HCT116 (cell line): ENCODE results near the gene LASP1. TPM values are rescaled to one million over a fixed set of nuclear protein-coding genes. Genes with fewer than 3 reads are reported as not detected.
"Not testable (repeated sequence)": the region's sequence is repeated elsewhere in the genome, so short reads cannot be mapped to it uniquely, and the experiment has no call there.

Experiments
- ATAC-seq: fragments of 200-7000 bp; cut with Tn5 transposase; 2 replicates; pipeline ENCODE4 v1.9.1; 2020; ENCODE audit warnings: mild to moderate bottlenecking, moderate library complexity
- BruUV-seq: library from RNA; stranded (reverse); fragments of 400-500 nt; replicated peaks from 2 replicates; lab custom pipeline; 2021; lab: Mats Ljungman, UMichigan
- CTCF ChIA-PET: fragments of 300-600 bp; sonication (Branson Sonifier 250); formaldehyde crosslinking; loops from one replicate; lab custom pipeline; 2021; ENCODE audit warnings: antibody characterized with exemption; lab: Charles Lee
- POLR2A ChIA-PET: fragments of 300-600, 350-600 bp; sonication (Branson Sonifier 250); formaldehyde crosslinking; loops from one replicate; lab custom pipeline; 2021; ENCODE audit warnings: antibody characterized with exemption; lab: Charles Lee
- RAD21 ChIA-PET, 2 experiments: fragments of 300-600 bp; sonication (Branson Sonifier 250); formaldehyde crosslinking; loops; one replicate each; lab custom pipeline; 2023; ENCODE audit warnings: low total read pairs in 2 of 2; ENCODE audit not compliant: uncharacterized antibody in 2 of 2, unreplicated experiment in 2 of 2, low non-redundant PET in 1 of 2; lab: Charles Lee
- DNase-seq: peaks from one replicate; pipeline ENCODE4 v3.0.0-alpha.2; 2010; ENCODE audit warnings: low read depth, low spot score
- H2AFZ ChIP-seq: fragments of 200-600 bp; shearing (Covaris generic), sonication (generic); 2 replicates; pipeline ENCODE4 v1.6.1; 2017; ENCODE audit warnings: low read depth, mixed run types, mixed read lengths, antibody characterized with exemption, low read length; ENCODE audit not compliant: poor library complexity, severe bottlenecking
- H3K27ac ChIP-seq: 2 replicates; pipeline ENCODE4 v1.5.1; 2012; ENCODE audit warnings: low read depth, low read length
- H3K27me3 ChIP-seq: fragments of 200-600 bp; sonication (generic); 2 replicates; pipeline ENCODE4 v1.6.1; 2016; ENCODE audit warnings: mixed run types, low read length, mixed read lengths; ENCODE audit not compliant: insufficient read depth
- H3K36me3 ChIP-seq, 2 experiments: fragments of 200-500 bp in 1 of 2; fragments of 200-600 bp in 1 of 2; sonication (Bioruptor generic) in 1 of 2; sonication (generic) in 1 of 2; 2 replicates each; pipeline versions ENCODE4 v1.5.1 to v1.6.1; 2014 to 2016; ENCODE audit warnings: low read length in 2 of 2, inconsistent platforms in 1 of 2, mixed read lengths in 1 of 2, mixed run types in 1 of 2; ENCODE audit not compliant: insufficient read depth in 2 of 2, control insufficient read depth in 1 of 2
- H3K4me1 ChIP-seq, 2 experiments: fragments of 200-600 bp in 1 of 2; sonication (generic) in 1 of 2; 2 replicates each; pipeline versions ENCODE4 v1.5.1 to v1.6.1; 2012 to 2017; ENCODE audit warnings: low read length in 2 of 2, inconsistent platforms in 1 of 2, mild to moderate bottlenecking in 1 of 2, mixed read lengths in 1 of 2, mixed run types in 1 of 2, moderate library complexity in 1 of 2; ENCODE audit not compliant: insufficient read depth in 2 of 2, control insufficient read depth in 1 of 2
- H3K4me2 ChIP-seq: fragments of 200-600 bp; sonication (generic); 2 replicates; pipeline ENCODE4 v1.6.1; 2017; ENCODE audit warnings: mixed run types, low read length, mixed read lengths
- H3K4me3 ChIP-seq, 2 experiments: fragments of 200-600 bp in 1 of 2; sonication (generic) in 1 of 2; replicated peaks in 1 of 2; 2 replicates each; pipeline ENCODE4 v1.5.1; 2011 to 2016; ENCODE audit warnings: low read length in 2 of 2, control low read depth in 1 of 2, low read depth in 1 of 2, mild to moderate bottlenecking in 1 of 2, mixed read lengths in 1 of 2, mixed run types in 1 of 2
- H3K79me2 ChIP-seq: fragments of 200-600 bp; sonication (generic); 2 replicates; pipeline ENCODE4 v1.6.1; 2017; ENCODE audit warnings: mild to moderate bottlenecking, mixed run types, low read length, moderate library complexity, mixed read lengths; ENCODE audit not compliant: insufficient read depth
- H3K9ac ChIP-seq: fragments of 200-600 bp; sonication (generic); 2 replicates; pipeline ENCODE4 v1.6.1; 2016; ENCODE audit warnings: low read length, mixed read lengths
- H3K9me2 ChIP-seq: fragments of 200-600 bp; sonication (generic), shearing (Covaris generic); 2 replicates; pipeline ENCODE4 v1.6.1; 2017; ENCODE audit warnings: mixed run types, mild to moderate bottlenecking, moderate library complexity; ENCODE audit not compliant: insufficient read depth
- H3K9me3 ChIP-seq, 2 experiments: fragments of 200-500 bp in 1 of 2; fragments of 200-600 bp in 1 of 2; sonication (Bioruptor generic) in 1 of 2; sonication (generic) in 1 of 2; 2 replicates each; pipeline ENCODE4 v1.6.1; 2014 to 2017; ENCODE audit warnings: low read length in 2 of 2, mixed read lengths in 2 of 2, inconsistent platforms in 1 of 2, low read depth in 1 of 2, mild to moderate bottlenecking in 1 of 2, mixed run types in 1 of 2, moderate library complexity in 1 of 2; ENCODE audit not compliant: control insufficient read depth in 1 of 2, insufficient read depth in 1 of 2
- H4K20me1 ChIP-seq: fragments of 200-600 bp; sonication (generic), shearing (Covaris generic); 2 replicates; pipeline ENCODE4 v1.6.1; 2017; ENCODE audit warnings: mixed run types, mild to moderate bottlenecking, moderate library complexity; ENCODE audit not compliant: insufficient read depth
- CTCF ChIP-seq, 3 experiments: fragments of 200-600 bp in 1 of 3; sonication (generic) in 1 of 3; IDR thresholded peaks in 2 of 3; conservative IDR thresholded peaks in 1 of 3; 2 replicates each; pipeline ENCODE4 v1.5.1; 2012 to 2017; ENCODE audit warnings: low read depth in 2 of 3, low read length in 2 of 3, antibody characterized with exemption in 1 of 3, borderline replicate concordance in 1 of 3, control low read depth in 1 of 3, mild to moderate bottlenecking in 1 of 3, mixed read lengths in 1 of 3, mixed run types in 1 of 3, moderate library complexity in 1 of 3; ENCODE audit not compliant: insufficient read depth in 1 of 3
- ELF1 ChIP-seq: IDR thresholded peaks from 2 replicates; pipeline ENCODE4 v1.6.1; 2012; ENCODE audit warnings: low read depth, borderline replicate concordance
- FOSL1 ChIP-seq: IDR thresholded peaks from 2 replicates; pipeline ENCODE4 v1.6.1; 2012; ENCODE audit warnings: low read depth
- JUND ChIP-seq: IDR thresholded peaks from 2 replicates; pipeline ENCODE4 v1.6.1; 2012
- POLR2A ChIP-seq: IDR thresholded peaks from 2 replicates; pipeline ENCODE4 v1.7.0; 2011; ENCODE audit warnings: borderline replicate concordance; ENCODE audit not compliant: insufficient read depth, insufficient read length; ENCODE audit errors: extremely low read depth
- POLR2AphosphoS5 ChIP-seq: IDR thresholded peaks from 2 replicates; pipeline ENCODE4 v1.6.1; 2011; ENCODE audit warnings: mild to moderate bottlenecking, low read depth, low read length, moderate library complexity
- RAD21 ChIP-seq: IDR thresholded peaks from 2 replicates; pipeline ENCODE4 v1.6.1; 2012; ENCODE audit warnings: low read depth, mild to moderate bottlenecking
- SIN3A ChIP-seq: IDR thresholded peaks from 2 replicates; pipeline ENCODE4 v1.6.1; 2012; ENCODE audit warnings: low read depth
- YY1 ChIP-seq: IDR thresholded peaks from 2 replicates; pipeline ENCODE4 v1.6.1; 2011; ENCODE audit warnings: low read length, low read depth, moderate library complexity, mild to moderate bottlenecking; ENCODE audit not compliant: insufficient replicate concordance; ENCODE audit errors: extremely low read depth
- ZFX ChIP-seq: fragments of 450-650 bp; IDR thresholded peaks from 2 replicates; pipeline ENCODE4 v1.6.1; 2017
- intact Hi-C: fragments of 100-400 bp; cut with micrococcal nuclease; formaldehyde crosslinking; loops from 2 replicates; pipeline ENCODE4 v1.10.0; 2022
- total RNA-seq: library from RNA; stranded (reverse); gene quantifications from one replicate; pipeline ENCODE4 v1.2.1, GENCODE V29; 2021; ENCODE audit not compliant: unreplicated experiment
- TF ChIP-seq, protein P1 (sequence below): IDR thresholded peaks from 2 replicates; pipeline ENCODE4 v1.6.1; 2011; ENCODE audit warnings: mild to moderate bottlenecking, low read length, moderate library complexity; ENCODE audit not compliant: insufficient replicate concordance; ENCODE audit errors: extremely low read depth
- TF ChIP-seq, protein P2 (sequence below): IDR thresholded peaks from 2 replicates; pipeline ENCODE4 v1.6.1; 2012
- TF ChIP-seq, protein P3 (sequence below): IDR thresholded peaks from 2 replicates; pipeline ENCODE4 v1.6.1; 2012

LASP1 gene
- total RNA-seq, 1 experiment from 2014 or later: 149 TPM

DNA sequence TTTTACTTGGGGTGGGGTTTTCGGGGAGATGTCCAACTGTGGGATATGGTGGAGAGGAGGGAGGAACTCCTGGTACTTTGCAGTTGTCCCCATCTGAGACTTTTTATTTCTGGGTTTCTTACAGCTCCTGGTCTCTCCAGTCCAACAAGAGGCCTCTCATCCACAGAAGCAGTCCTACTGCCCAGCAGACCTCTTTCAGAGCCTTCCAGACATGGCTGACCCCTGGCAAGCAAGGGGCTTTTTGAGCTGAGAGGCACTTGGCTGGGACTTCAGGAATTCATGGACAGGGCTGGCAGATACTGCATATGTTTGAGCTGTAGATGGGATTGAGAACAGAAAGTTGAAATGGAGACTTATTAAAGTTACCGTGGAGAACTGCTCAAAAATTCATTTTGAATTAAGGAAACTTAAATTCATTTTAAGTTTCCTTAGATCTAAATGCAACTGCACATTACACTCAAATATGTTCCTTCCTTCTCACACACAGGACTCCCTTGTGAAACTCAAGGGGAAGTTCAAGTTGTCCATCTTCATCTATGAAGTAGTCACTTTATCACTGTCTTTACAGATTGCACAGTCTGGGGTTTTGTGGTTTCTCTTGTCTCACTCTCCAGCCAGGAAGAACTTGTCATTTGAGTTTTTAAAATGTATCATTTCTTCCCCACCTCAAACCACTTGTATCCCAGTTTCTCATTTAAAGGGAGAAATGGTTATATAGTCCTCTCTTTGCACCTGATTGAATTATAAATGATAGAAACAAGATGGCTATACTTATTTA lies 56.6 kb downstream of the LASP1 start:
- Histone ChIP-seq H3K79me2 (no peaks in the 10 kb centered on the region), H3K27ac (no peak overlapping the region), H3K4me3 (no peak overlapping the region), H3K4me1 (peaks cover 6 to 15% of the 10 kb centered on the region in 2 experiments), H3K4me2 (no peak overlapping the region), H3K36me3 (no peaks in the 10 kb centered on the region), H3K27me3 (no peaks in the 10 kb centered on the region), H4K20me1 (no peaks in the 10 kb centered on the region), H3K9ac (no peak overlapping the region), H3K9me3 (no peaks in the 10 kb centered on the region), H2AFZ (no peak overlapping the region), H3K9me2 (no peaks in the 10 kb centered on the region)
- no peak for DNase-seq
- ATAC-seq: no peak
- ChIA-PET CTCF (no interaction called here), POLR2A (no interaction called here), RAD21 (no interaction called here)
- BruUV-seq: no TSS peak
- TF ChIP-seq CTCF (IDR thresholded peaks at IDR 0.05 in 2 of 3, conservative IDR thresholded peaks at IDR 0.05 in 1 of 3; ENCODE audit: borderline replicate concordance in 1 of 3, insufficient read depth in 1 of 3, low read depth in 2 of 3, low read length in 2 of 3) (no peak), ZFX (no peak), POLR2A (no peak), JUND (no peak), POLR2AphosphoS5 (no peak), FOSL1 (no peak), SIN3A (no peak), RAD21 (no peak), YY1 (no peak), ELF1 (no peak)
- TF ChIP-seq, protein P1, sequence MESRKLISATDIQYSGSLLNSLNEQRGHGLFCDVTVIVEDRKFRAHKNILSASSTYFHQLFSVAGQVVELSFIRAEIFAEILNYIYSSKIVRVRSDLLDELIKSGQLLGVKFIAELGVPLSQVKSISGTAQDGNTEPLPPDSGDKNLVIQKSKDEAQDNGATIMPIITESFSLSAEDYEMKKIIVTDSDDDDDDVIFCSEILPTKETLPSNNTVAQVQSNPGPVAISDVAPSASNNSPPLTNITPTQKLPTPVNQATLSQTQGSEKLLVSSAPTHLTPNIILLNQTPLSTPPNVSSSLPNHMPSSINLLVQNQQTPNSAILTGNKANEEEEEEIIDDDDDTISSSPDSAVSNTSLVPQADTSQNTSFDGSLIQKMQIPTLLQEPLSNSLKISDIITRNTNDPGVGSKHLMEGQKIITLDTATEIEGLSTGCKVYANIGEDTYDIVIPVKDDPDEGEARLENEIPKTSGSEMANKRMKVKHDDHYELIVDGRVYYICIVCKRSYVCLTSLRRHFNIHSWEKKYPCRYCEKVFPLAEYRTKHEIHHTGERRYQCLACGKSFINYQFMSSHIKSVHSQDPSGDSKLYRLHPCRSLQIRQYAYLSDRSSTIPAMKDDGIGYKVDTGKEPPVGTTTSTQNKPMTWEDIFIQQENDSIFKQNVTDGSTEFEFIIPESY: no peak
- TF ChIP-seq, protein P2, sequence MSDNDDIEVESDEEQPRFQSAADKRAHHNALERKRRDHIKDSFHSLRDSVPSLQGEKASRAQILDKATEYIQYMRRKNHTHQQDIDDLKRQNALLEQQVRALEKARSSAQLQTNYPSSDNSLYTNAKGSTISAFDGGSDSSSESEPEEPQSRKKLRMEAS: no peak
- TF ChIP-seq, protein P3, sequence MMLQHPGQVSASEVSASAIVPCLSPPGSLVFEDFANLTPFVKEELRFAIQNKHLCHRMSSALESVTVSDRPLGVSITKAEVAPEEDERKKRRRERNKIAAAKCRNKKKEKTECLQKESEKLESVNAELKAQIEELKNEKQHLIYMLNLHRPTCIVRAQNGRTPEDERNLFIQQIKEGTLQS: no peak
- intact Hi-C loops: no loop called here

DNA sequence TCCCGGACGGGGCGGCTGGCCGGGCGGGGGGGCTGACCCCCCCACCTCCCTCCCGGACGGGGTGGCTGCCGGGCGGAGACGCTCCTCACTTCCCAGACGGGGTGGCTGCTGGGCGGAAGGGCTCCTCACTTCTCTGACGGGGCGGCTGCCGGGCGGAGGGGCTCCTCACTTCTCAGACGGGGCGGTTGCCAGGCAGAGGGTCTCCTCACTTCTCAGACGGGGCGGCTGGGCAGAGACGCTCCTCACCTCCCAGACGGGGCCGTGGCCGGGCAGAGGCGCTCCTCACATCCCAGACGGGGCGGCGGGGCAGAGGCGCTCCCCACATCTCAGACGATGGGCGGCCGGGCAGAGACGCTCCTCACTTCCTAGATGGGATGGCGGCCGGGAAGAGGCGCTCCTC lies 60.9 kb downstream of the LASP1 start:
- H3K9ac ChIP-seq, H2AFZ ChIP-seq, H3K4me1 ChIP-seq, ATAC-seq, POLR2A ChIA-PET, DNase-seq, H3K4me3 ChIP-seq, intact Hi-C loops, H3K4me2 ChIP-seq, H4K20me1 ChIP-seq, H3K36me3 ChIP-seq, H3K27ac ChIP-seq, H3K79me2 ChIP-seq, H3K9me2 ChIP-seq, CTCF ChIA-PET, H3K9me3 ChIP-seq, H3K27me3 ChIP-seq, BruUV-seq, RAD21 ChIA-PET: not testable (repeated sequence)
